Activated naive CD4-positive, alpha-beta T cell treated with anti-CD3 and anti-CD28 coated beads for 36 hours (primary cell): ENCODE measurements around the gene HOXD12. TPM values are rescaled to one million over a fixed set of nuclear protein-coding genes. Genes with fewer than 3 reads are reported as not detected.

Experiments
- CTCF ChIA-PET: fragments of 350-600 bp; sonication (Branson Sonifier 250); formaldehyde crosslinking; loops from one replicate; lab custom pipeline; 2021; ENCODE audit warnings: antibody characterized with exemption; lab: Charles Lee
- DNase-seq: peaks from one replicate; pipeline ENCODE4 v3.0.0-alpha.2; 2020
- H3K27ac Mint-ChIP-seq: one replicate; pipeline ENCODE4 v1.8.0; 2021; ENCODE audit warnings: mild to moderate bottlenecking, mixed read lengths
- H3K27me3 Mint-ChIP-seq: one replicate; pipeline ENCODE4 v1.8.0; 2021; ENCODE audit warnings: low read depth, mixed read lengths
- H3K36me3 Mint-ChIP-seq: one replicate; pipeline ENCODE4 v1.8.0; 2021; ENCODE audit warnings: low read depth, mixed read lengths
- H3K4me1 Mint-ChIP-seq: one replicate; pipeline ENCODE4 v1.8.0; 2021; ENCODE audit warnings: low read depth, mixed read lengths
- H3K4me3 Mint-ChIP-seq: one replicate; pipeline ENCODE4 v1.8.0; 2021; ENCODE audit warnings: mild to moderate bottlenecking, moderate library complexity, mixed read lengths
- H3K9me3 Mint-ChIP-seq: one replicate; pipeline ENCODE4 v1.8.0; 2021; ENCODE audit warnings: mixed read lengths
- intact Hi-C: fragments of 100-400 bp; cut with micrococcal nuclease; formaldehyde crosslinking; loops from one replicate; pipeline ENCODE4 v1.15.1; 2023
- total RNA-seq, 2 experiments: library from RNA; stranded (reverse); gene quantifications; one replicate each; pipeline ENCODE4 v1.2.3, GENCODE V29; 2021

The HOXD12 gene
- total RNA-seq, 2 experiments from 2014 or later: not detected

DNA sequence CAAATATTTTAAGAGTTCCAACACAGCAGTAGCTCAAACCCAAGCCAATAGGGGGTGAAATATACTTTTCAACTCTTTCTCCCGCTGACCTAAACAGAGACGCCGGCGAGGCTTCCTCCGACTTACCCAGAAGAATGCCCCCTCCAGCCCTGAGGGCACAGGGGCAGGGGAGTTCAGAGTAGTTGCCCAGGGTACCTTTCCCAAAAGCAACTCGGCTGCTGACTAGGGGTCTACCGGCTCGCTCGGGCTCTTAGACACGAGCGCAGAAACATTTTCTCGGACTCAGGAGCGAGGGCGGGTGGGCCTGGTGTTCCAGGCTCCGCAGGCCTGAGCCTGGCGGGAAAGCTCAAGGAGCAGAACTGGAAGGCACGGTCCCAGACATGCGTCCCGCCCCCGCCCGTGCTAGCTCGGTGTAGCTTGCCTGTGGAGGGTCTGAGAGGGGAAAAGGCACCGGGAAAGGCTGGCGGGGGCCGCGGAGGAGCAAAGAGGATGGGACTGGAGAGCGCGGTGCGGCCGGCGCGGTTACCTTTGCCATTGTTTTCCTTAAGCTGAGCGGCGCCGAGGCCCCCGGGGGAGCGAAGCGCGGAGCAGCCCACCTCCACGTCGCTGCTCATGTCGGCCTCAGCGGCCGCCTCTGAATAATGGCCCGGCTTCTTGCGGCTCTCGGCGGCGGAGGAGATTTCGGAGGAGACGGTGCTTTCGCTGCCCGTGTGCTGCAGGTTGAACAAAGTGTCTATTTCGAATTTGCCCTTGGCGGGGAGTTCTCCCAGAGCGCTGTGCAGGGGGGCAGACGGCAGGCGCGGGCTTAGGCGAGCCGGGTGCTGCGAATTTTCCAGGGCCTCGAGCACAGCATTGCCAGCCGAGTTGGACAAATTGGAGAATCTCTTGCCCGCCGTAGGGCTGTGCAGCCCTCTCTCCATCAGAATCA, 16.5 kb upstream of the HOXD12 start:
- peaks cover 17% of the 10 kb centered on the region for H3K4me1 Mint-ChIP-seq
- H3K4me3 Mint-ChIP-seq: no peak overlapping the region
- H3K9me3 Mint-ChIP-seq: peaks cover 12% of the 10 kb centered on the region
- peaks cover 86% of the 10 kb centered on the region for H3K27me3 Mint-ChIP-seq
- peaks cover 17% of the 10 kb centered on the region for H3K36me3 Mint-ChIP-seq
- CTCF ChIA-PET: interaction anchor here (0.6 to 1.5 kb wide), 2 partner anchors 37 to 1758 kb away, joined by 3 to 4 read pairs; no protein-coding TSS in a partner anchor
- no peak overlapping the region for H3K27ac Mint-ChIP-seq
- no peak for DNase-seq
- intact Hi-C loops: loop anchor here (2.0 kb wide), 2 partner anchors 14 to 82 kb away; no protein-coding TSS in a partner anchor

DNA sequence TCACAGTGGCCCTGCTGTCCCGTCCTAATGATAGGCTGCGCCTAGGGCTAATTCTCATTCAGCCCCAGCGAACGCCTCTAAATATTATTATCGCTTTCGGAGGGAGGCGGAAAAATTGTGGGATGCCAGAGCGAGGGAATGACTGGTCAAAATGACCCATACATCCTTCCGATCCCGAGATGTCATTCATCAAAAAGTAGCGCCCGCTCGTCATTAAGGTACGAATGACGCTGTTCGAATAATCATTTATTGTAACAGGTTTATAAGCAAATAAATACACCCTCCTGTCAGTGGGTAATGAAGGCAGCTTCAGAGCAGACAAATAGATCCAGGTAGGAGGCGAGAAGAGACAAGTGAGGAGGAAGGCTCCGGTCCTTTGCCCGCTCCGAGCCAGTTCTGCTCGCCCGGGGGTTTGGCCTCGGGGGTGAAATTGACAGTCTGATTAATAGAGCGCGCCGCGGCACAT, 15.8 kb upstream of the HOXD12 start, which contains the start of gene EVX2:
Gene EVX2, minus strand, starts transcription at position 167 of the 466 bp plus-strand sequence. CDS start 186 bp downstream, outside the sequence.
- Mint-ChIP-seq H3K27ac (no peak within 1 kb of the TSS), H3K27me3 (peaks cover 85% of the 10 kb centered on the region), H3K9me3 (peaks cover 12% of the 10 kb centered on the region), H3K4me1 (peaks cover 18% of the 10 kb centered on the region), H3K36me3 (peaks cover 17% of the 10 kb centered on the region), H3K4me3 (no peak within 1 kb of the TSS)
- DNase-seq: no peak
- CTCF ChIA-PET: interaction anchor here (1.5 to 2.4 kb wide), 2 partner anchors 14 to 37 kb away, joined by 4 to 7 read pairs; no protein-coding TSS in a partner anchor
- intact Hi-C loops: loop anchor here (2.0 kb wide), 2 partner anchors 13 to 81 kb away; no protein-coding TSS in a partner anchor

DNA sequence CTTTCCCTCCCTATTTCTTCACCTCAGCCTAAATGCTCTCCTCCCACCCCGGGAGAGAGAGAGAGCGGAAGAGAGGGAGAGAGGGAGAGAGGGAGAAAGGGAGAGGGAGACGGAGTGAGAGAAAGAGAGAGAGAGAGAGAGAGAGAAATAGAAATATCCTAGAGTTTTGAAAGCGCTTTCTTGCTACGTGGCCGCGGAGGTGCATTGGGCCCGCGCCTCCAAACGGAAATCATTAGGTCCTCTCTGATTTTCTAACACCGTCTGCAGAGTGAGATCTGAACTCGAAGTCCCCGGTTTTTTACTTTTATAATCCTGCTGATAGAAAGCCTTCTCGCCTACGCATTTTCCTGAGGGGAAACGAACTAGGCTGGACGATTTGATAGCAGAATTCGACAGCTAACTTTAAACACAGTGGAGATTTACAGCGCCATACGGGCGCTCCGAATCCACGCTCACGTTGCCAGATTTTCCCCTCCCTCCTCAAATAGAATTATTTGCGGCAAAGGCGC, 14.9 kb upstream of the HOXD12 start:
- Mint-ChIP-seq H3K27ac (no peak overlapping the region), H3K4me1 (peaks cover 10% of the 10 kb centered on the region), H3K36me3 (peaks cover 10% of the 10 kb centered on the region), H3K4me3 (no peak overlapping the region), H3K27me3 (peaks cover 86% of the 10 kb centered on the region), H3K9me3 (peaks cover 12% of the 10 kb centered on the region)
- DNase-seq: no peak
- CTCF ChIA-PET: interaction anchor here (1.3 to 2.4 kb wide), 2 partner anchors 12 to 13 kb away, joined by 3 to 7 read pairs; no protein-coding TSS in a partner anchor
- intact Hi-C loops: loop anchor here (5.0 kb wide), 1 partner anchor 38 kb away; the partner anchor contains the start of gene HOXD9

DNA sequence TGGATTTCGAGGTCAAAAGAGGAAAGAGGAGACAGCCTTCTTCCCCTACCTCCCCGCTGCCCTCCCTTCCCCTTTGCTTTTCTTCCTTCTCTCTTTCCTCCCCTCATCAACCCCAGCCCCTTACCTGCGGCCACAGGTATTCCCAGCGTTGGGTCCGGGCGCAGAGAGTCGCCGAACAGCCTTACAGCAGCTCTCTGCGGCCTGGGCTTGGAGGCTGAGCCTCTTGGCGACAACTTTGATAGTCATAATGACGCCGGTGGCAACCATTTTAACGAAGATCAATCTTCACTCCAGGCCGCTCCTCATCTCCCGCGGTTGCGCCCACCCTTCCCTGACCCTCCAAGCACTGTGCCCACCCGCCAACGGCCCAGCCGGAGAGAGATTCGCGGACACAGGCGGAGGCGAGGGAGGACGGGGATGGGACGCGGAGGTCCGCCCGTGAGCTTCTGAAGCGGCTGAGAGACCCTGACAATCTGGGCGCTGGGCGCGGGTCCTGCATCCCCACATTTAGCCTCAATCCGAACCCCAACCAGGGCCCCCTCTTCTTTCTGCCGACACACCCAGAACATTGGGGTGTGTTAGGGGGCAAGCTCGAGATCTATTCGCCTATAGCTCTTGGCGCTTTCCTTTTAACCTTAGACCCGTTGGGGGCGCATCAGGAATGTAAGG, 14.3 kb upstream of the HOXD12 start:
- peaks cover 12% of the 10 kb centered on the region for H3K9me3 Mint-ChIP-seq
- intact Hi-C loops: loop anchor here (5.0 kb wide), 1 partner anchor 37 kb away; the partner anchor contains the start of gene HOXD9

DNA sequence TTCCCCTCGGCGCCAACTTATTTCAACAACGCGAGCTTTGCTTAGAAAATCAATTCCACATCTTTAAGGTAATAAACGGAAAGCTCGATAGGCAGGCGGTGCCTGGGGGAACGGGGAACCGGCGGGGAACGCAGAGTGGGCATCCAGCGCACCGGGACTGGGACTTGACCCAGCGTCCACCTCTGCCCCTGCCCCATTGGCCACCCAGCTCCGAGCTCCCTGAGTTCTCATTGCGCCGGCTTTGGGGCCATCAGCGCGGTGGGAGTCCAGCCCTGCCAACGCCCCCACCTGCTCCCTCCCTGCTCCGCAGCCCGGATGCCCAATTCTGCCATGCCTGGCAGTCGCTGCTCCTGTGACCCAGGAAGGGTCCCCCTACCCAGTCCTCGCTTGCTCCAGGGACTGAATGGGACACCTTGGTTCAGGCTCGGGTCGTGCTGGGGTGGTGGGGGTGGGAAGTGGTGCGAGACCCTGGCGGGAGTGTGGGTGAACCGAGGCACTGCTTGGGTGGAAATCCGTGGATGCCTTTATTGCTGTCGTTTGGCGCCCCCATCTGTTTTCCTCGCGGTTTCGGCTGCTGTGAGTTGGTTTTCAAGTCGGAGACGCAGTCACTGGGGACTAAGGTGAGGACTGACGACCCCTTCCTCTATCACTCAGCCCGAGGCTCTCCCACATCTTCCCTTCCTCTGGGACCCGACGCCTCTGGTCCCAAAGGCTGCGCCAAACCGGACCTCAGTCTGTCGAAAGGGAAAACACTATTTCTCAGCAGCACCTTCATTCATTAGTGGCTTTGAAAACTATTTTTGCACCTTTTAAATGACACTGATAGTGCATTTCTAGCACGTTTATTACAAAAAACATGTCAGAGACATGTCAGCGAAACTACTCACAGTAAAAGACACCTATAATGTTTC, 13.5 kb upstream of the HOXD12 start:
- Mint-ChIP-seq H3K27me3 (peaks cover 93% of the 10 kb centered on the region), H3K4me1 (peaks cover 8% of the 10 kb centered on the region), H3K4me3 (no peak overlapping the region), H3K36me3 (peaks cover 7% of the 10 kb centered on the region), H3K9me3 (peaks cover 12% of the 10 kb centered on the region), H3K27ac (no peak overlapping the region)
- intact Hi-C loops: loop anchor here (2.0 to 5.0 kb wide), 2 partner anchors 36 to 395 kb away; partner anchors contain the start of gene HOXD9
- CTCF ChIA-PET: interaction anchor here (0.7 to 2.4 kb wide), 6 partner anchors 8 to 44 kb away, joined by 3 to 7 read pairs (median 3); no protein-coding TSS in a partner anchor
- peak; percentile 43 for DNase-seq

More for the DNA sequence above, 14.3 kb upstream of the HOXD12 start:
- Mint-ChIP-seq H3K4me3 (no peak overlapping the region), H3K36me3 (peaks cover 10% of the 10 kb centered on the region), H3K27ac (no peak overlapping the region), H3K4me1 (peaks cover 10% of the 10 kb centered on the region), H3K27me3 (peaks cover 91% of the 10 kb centered on the region)
- CTCF ChIA-PET: interaction anchor here (0.7 to 2.4 kb wide), 5 partner anchors 9 to 41 kb away, joined by 3 to 7 read pairs (median 3); no protein-coding TSS in a partner anchor
- no peak for DNase-seq

DNA sequence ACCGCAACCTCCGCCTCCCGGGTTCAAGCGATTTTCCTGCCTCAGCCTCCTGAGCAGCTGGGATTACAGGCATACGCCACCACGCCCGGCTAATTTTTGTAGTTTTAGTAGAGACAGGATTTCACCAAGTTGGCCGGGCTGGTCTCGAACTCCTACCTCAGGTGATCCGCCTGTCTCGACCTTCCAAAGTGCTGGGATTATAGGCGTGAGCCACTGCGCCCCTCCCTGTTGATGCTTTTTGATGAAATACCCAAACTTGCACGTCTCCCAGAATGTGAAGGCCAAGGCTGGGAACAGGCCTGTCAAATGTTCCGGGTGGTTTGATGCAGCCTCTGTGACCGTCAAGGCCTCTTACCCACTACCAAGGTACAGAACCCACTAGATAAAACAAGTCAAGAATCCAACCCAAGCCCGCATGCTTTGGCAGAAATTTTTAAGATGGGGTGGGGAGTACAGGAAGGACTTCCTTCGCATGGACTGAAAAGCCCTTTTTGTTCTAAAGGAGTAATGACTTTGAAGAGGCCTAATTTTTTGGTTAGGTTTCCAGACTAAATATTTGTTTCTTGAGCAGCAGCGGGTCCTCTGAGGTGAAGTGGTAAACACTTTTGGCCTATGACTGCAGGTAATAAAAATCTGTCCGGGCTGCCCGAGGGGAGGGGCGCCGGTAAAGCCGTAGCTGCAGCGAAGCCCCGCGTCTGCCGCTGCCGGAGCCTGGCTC, 12.1 kb upstream of the HOXD12 start:
- intact Hi-C loops: loop anchor here (2.0 to 5.0 kb wide), 3 partner anchors 35 to 721 kb away; partner anchors contain the start of gene HOXD9
- no peak overlapping the region for H3K4me3 Mint-ChIP-seq

DNA sequence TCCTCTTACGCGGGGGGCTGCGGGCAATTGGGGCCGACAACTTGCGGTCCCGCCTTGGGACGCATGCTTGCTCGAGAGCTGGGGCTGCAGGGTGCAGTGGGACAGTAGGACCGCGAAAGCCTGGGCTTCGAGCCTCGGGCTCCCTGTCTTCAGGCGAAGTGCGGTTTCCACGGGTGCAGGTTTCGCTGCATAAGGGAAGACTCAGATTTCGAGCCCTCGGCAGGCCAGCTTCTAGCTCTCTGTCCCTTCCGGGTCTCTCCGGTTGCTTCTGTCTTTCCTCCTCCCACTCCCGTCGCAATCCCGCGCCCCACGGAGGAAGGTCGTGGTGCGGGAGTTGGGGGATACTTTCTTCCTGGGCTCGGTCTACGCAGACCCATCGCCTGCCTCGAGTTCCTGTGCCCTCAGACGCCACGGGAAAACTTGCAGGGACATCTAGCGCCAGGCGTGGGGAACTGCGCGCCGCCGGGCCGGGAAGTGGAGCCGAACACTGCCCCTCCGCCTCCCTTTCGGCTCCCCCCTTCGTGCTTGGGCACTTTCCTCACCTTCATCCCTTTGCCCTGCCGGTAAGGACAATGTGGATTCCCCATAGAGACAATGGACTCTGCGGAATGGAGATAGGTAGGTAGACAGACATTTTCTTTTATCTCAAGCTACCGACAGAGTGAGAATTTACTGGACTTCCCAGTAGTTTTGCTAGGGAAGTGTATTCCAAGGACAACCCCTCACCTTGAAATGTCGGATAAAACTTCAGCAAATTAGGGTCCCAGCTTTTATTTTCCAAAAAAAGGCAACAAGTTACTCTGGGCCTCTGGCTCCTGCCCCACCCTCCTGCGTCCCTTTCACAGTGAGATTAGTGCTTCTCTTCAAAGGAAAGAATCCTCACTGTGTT, 11.3 kb upstream of the HOXD12 start:
- H3K4me1 Mint-ChIP-seq: peaks cover 9% of the 10 kb centered on the region
- peaks cover 1% of the 10 kb centered on the region for H3K36me3 Mint-ChIP-seq
- DNase-seq: peak; percentile 46
- H3K27me3 Mint-ChIP-seq: peaks cover 88% of the 10 kb centered on the region
- H3K27ac Mint-ChIP-seq: no peak overlapping the region
- intact Hi-C loops: loop anchor here (2.0 to 5.0 kb wide), 2 partner anchors 34 to 721 kb away; partner anchors contain the start of gene HOXD9
- CTCF ChIA-PET: interaction anchor here (0.6 to 1.3 kb wide), 5 partner anchors 10 to 954 kb away, joined by 3 to 5 read pairs (median 4); no protein-coding TSS in a partner anchor
- H3K9me3 Mint-ChIP-seq: peaks cover 10% of the 10 kb centered on the region
- H3K4me3 Mint-ChIP-seq: no peak overlapping the region

More for the DNA sequence above, 12.1 kb upstream of the HOXD12 start:
- CTCF ChIA-PET: interaction anchor here (1.0 kb wide), 1 partner anchor 43 kb away, joined by 3 read pairs; no protein-coding TSS in a partner anchor
- Mint-ChIP-seq H3K27me3 (peaks cover 92% of the 10 kb centered on the region), H3K36me3 (peaks cover 4% of the 10 kb centered on the region), H3K9me3 (peaks cover 10% of the 10 kb centered on the region), H3K4me1 (peaks cover 10% of the 10 kb centered on the region), H3K27ac (no peak overlapping the region)
- DNase-seq: no peak

DNA sequence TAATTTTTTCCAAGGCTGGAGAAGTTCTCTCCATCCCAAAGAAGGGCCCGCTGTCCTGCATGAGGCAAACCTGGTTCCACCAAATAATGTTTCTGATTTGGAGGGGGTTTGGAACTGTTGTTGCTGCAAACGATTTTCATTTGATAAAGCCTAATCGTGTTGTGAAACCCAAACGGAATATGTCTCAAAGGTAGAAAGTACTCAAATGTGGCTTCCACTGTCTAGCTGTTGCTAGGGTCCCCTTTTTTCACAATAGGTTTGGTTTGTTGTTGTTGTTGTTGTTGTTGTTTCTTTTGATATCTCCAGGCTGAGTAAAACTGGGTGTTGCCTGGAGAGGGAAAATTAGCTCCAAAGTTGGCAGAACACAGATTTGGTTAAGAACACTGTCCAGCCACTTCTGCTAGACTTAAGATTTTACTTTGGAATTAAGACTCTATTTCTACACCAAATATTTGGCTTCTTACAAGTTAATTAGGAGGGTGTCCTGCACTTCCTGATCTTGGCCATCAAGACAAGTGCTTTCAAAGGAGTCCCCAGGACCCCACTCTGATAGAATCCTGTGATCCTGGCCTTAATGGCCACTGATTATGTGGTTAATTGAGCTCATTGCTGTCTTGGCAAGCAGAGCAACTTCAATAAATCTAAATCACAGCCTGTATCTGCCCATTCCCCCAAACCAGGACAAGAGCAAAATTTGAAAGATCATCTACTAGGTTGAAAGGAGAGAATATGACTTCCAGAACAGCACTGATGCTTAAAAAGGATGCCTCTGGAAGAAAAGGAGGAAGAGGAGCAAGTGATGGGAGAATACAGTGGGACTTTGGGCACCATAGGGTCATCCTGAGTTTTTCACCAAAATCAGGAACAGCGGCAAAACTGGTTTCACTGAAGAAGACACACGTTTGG, 10.4 kb upstream of the HOXD12 start:
- CTCF ChIA-PET: interaction anchor here (0.6 to 1.3 kb wide), 6 partner anchors 9 to 955 kb away, joined by 3 to 5 read pairs (median 4); no protein-coding TSS in a partner anchor
- Mint-ChIP-seq H3K4me3 (no peak overlapping the region), H3K9me3 (peaks cover 8% of the 10 kb centered on the region), H3K4me1 (peaks cover 16% of the 10 kb centered on the region), H3K36me3 (peaks cover 1% of the 10 kb centered on the region), H3K27me3 (peaks cover 88% of the 10 kb centered on the region), H3K27ac (no peak overlapping the region)
- intact Hi-C loops: loop anchor here (2.0 to 5.0 kb wide), 2 partner anchors 33 to 722 kb away; partner anchors contain the start of gene HOXD9
- no peak for DNase-seq
